ENCODE measurements around the gene COL4A1.

Gene COL4A1

GRCh38 chr13:110312339-110313031, 5.5 kb upstream of the COL4A1 start:
- no peak for TF ChIP-seq CTCF (IDR thresholded peaks at IDR 0.05; ENCODE audit: extremely low read depth, missing control alignments)
- no peak for DNase-seq (ENCODE audit: low spot score)

- no peak for DNase-seq (ENCODE audit: low spot score)
- TF ChIP-seq CTCF (IDR thresholded peaks at IDR 0.05; ENCODE audit: extremely low read depth, missing control alignments): no peak
These were observed 4.7 kb upstream of the COL4A1 start for GRCh38 chr13:110311443-110312338.

DNA sequence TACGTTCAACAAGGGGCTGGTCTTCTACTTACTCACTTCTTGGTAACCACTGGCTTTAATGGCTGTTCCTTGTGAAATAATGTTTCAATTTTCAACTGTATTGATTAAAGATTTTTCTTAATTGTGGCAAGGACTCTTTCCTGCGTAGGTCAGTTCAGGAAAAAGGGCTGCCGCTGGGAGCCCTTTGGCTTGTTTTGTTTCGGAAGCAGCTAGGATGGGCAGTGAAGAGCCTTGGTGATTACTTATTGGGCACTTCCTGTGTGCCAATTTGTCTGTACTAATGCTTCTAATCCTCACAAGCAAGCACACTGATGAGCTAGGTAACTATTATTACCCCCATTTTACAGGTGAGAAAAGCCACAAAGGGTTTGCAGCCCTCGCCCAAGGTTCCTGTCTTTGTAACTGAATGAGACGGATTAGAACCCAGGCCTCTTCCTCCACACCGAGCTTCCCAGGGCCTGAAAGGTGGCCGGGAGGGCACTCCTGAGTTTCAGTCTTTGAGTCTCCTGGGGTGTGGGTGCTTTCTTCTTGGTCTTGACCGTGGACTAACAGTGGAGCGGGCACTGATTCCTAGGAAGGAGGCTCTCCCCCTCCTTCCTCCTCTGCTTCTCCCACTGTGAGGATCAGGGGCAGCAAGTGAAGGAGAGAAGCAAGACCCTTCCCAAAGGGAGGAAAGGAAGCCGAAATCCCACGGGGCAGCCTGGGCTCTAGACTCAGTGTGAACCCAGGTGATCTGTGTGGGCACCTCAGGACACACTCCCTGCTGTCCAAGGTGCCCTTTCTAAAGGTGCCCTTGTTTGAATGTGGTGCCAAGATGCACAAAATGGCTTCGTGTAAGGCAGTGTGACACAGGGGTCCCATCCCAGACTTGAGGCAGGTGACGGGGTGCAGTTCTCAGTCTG, 3.8 kb upstream of the COL4A1 start:
- no peak for TF ChIP-seq CTCF (IDR thresholded peaks at IDR 0.05; ENCODE audit: extremely low read depth, missing control alignments)
- DNase-seq (ENCODE audit: low spot score): no peak

DNA sequence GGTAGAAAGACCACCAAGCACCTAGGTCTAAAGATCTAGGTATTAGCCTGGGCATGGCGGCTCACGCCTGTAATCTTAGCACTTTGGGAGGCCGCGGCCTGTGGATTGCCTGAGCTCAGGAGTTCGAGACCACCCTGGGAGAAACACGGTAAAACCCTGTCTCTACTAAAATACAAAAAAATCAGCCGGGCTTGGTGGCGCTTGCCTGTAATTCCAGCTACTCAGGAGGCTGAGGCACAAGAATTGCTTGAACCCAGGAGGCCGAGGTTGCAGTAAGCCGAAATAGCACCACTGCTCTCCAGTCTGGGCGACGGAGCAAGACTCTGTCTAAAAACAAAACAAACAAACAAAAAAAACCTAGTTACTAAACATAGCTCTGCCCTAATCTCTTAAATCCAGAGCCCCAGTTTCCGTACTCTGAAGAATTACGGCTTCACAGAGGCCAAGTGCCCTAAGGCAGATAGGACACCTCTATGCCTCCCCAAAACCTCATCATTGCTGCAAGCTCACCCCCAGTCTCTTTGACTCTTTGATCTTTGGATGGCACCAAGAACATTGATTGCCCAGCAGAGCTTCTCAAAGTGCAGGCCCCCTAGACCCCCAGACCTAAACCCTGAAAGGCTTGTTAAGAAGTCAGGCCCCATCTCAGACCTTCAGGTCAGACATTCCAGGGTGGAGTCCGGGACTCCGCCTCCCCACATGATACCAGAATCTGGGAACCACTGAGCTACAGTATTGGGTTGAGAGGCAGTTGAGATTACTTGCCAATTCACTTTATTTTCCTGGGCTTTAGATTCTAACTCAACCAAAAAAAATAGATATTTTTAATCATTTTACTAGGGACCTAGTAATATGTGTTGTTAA, 2.9 kb upstream of the COL4A1 start:
- no peak for TF ChIP-seq CTCF (IDR thresholded peaks at IDR 0.05; ENCODE audit: extremely low read depth, missing control alignments)
- no peak for DNase-seq (ENCODE audit: low spot score)

DNA sequence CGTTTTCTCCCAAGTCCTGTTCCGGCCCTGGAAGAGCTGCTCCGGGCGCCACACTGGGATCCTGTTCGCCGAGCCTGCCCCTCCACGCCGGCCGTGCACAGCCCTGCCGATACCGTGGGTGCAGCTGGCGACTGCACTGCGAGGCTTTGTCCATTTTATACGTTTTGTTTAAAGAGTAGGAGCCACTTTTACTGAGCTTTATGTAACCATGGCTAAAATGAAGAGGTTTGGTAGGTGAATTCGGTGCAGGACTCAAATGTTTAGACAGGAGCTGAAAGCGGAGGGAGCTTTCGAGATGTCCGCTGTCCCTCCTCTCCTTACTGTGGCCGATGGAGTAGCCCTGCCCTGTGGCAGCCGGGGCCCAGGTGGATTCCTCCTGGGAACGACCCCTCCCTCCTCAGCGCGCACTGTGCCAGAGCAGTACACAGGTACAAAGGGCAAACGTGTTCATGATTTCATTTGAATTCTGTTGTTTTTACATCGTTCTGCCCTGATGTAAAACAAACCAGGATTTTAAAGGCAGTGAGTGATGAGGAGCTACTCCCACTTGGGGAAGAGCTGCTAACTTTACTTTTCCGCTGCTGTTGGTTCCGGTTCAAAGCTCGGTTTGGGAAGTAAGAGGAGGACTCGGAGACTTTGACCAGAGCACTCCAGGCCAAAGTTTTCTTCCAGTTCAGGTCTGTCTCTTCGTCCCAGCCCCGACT, 1.9 kb upstream of the COL4A1 start:
- no peak for TF ChIP-seq CTCF (IDR thresholded peaks at IDR 0.05; ENCODE audit: extremely low read depth, missing control alignments)
- DNase-seq (ENCODE audit: low spot score): no peak
